GM18951 (cell line): ENCODE data around the gene ZMAT5.

Experiments
- POLR2A ChIP-seq: IDR thresholded peaks from 4 replicates; pipeline ENCODE4 v1.6.1; 2011; ENCODE audit warnings: mild to moderate bottlenecking; ENCODE audit not compliant: insufficient read length, insufficient read depth; ENCODE audit errors: extremely low read depth
- in situ Hi-C: fragments of 300-500 bp; cut with MboI; formaldehyde crosslinking; loops from one replicate; pipeline ENCODE4 v1.12.0; 2022; ENCODE audit warnings: low sequenced_read_pairs, mixed read lengths, inconsistent platforms; ENCODE audit not compliant: unreplicated experiment

ZMAT5 gene

DNA sequence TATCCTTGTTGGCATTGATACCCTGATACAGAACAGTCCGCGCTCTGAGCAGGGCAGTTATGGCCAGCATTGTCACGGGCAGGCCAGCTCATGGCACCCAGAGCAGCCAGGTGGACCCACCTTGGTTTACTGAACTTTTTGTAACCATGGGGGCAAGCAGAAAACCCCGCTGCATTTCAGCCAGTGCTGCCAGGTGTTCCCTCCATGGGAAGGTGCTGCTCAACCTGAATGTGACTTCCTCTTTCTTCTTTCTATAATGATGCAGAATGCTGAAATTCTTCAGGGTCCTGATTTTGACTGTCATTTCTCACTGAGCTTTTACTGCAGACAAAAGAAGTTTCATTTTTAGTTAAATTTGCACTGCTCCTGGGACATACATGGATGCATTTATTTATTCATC, 82.6 kb downstream of the ZMAT5 start:
- no peak for TF ChIP-seq POLR2A
- in situ Hi-C loops = no loop called here

DNA sequence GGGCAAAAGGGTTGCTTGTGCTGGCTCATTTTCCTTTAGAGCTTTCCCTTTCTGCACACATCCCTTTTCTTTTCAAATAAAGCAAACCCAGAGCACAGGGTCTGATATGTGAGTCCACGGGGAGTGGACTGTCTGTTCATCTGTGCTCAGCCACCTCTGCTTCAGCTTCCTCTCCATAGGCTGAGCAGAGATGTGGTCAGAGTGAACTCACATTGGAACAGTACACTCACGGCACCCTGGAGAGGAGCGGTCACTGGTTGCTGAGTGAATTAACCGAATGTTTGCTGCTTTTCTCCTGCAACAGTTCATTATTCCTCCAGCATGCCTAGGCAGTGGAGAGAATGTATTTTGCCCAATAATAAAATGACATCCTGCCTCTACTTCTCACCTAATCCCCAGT, 83.3 kb downstream of the ZMAT5 start:
- no peak for TF ChIP-seq POLR2A
- in situ Hi-C loops = no loop called here
